Fibroblast of mammary gland (primary cell): ENCODE results near the gene MFAP2.

Source experiments
- DNase-seq: peaks from one replicate; pipeline ENCODE4 v3.0.0-alpha.2; 2010; ENCODE audit warnings: low read depth
- H3K4me3 ChIP-seq: 2 replicates; pipeline ENCODE4 v1.5.1; 2011; ENCODE audit warnings: low read depth, mild to moderate bottlenecking, low read length, moderate library complexity; ENCODE audit not compliant: control insufficient read depth
- TF ChIP-seq, protein P1 (sequence below): conservative IDR thresholded peaks from 2 replicates; pipeline ENCODE4 v1.5.1; 2011; ENCODE audit warnings: low read depth, low read length, inconsistent platforms; ENCODE audit not compliant: control insufficient read depth, insufficient read depth

MFAP2 gene

DNA sequence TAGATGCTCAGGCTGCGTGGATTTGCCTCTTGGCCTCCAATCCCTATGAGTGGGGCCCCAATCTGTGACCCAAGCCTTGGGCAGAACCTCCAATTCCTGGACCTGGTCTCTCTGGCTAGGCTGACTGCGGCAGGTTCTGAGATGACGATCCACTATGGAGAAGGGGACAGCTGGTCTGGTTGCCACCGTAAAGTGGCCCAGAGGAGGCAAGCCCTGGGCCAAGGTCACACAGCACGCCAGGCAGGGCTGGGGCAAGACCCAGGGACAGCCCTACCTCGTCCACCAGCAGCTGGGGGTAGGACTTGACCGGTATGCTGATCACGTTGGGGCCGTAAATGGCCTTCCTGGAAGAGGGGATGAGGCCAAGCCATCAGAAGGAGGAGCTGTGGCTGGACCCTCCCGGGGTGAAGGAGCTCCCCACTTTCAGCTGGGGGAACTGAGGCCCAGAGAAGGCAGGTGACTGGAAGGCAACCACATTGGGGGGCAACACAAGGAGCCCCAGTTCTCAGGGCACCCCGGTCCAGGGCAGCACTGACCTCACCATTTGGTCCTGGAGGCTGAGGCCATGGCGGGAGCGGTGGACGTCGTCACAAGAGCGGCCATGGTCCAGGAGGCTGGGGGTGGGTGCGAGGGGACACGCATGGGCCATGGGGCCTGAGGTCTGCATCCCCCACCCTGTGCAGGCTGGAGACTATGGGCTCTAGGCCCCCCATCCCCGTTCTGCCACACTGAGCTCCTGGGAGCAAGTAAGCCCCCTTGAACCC, 21.5 kb upstream of the MFAP2 start:
- DNase-seq: no peak
- no peak overlapping the region for H3K4me3 ChIP-seq
- TF ChIP-seq, protein P1, sequence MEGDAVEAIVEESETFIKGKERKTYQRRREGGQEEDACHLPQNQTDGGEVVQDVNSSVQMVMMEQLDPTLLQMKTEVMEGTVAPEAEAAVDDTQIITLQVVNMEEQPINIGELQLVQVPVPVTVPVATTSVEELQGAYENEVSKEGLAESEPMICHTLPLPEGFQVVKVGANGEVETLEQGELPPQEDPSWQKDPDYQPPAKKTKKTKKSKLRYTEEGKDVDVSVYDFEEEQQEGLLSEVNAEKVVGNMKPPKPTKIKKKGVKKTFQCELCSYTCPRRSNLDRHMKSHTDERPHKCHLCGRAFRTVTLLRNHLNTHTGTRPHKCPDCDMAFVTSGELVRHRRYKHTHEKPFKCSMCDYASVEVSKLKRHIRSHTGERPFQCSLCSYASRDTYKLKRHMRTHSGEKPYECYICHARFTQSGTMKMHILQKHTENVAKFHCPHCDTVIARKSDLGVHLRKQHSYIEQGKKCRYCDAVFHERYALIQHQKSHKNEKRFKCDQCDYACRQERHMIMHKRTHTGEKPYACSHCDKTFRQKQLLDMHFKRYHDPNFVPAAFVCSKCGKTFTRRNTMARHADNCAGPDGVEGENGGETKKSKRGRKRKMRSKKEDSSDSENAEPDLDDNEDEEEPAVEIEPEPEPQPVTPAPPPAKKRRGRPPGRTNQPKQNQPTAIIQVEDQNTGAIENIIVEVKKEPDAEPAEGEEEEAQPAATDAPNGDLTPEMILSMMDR: no peak

DNA sequence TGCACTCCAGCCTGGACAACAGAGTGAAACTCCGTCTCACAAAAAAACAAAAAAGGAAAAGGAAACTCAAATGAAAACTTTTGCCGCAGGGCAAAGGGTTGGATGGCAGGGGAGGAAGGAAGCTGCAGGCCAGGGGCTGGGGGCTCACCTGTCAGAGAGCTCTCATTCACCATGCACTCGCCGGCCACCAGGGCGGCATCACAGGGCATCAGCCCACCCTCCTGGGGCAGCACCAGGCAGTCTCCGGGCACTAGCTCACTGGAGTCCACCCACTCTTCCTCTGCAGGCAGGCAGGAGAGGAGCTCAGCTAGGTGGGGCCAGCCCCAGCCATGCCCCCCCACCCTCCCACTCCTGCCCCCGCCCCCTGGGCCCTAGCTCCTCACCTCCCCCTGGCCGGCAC, 19.4 kb upstream of the MFAP2 start:
- TF ChIP-seq, protein P1: no peak
- no peak overlapping the region for H3K4me3 ChIP-seq

DNA sequence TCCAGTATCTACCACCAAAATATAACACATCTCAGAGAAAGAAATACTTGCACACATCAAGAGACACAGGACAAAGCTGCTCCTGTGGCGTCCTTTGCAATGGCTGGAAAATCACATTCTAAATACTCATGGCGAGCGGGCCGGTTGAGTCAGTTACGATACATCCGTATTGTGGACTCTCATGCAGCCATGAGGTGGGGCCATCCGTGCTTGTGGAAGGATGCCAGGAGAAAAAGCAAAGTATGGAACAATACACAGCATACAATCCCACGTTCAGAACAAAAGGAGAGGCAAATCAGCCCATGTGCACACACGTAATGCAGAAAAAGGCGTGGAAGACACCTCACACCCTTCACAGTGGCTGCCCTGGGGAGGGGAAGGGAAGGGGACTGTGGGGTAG, 18.2 kb upstream of the MFAP2 start:
- TF ChIP-seq, protein P1: no peak
- no peak overlapping the region for H3K4me3 ChIP-seq
- DNase-seq: no peak

More for the DNA sequence above, 19.4 kb upstream of the MFAP2 start:
- no peak for DNase-seq

DNA sequence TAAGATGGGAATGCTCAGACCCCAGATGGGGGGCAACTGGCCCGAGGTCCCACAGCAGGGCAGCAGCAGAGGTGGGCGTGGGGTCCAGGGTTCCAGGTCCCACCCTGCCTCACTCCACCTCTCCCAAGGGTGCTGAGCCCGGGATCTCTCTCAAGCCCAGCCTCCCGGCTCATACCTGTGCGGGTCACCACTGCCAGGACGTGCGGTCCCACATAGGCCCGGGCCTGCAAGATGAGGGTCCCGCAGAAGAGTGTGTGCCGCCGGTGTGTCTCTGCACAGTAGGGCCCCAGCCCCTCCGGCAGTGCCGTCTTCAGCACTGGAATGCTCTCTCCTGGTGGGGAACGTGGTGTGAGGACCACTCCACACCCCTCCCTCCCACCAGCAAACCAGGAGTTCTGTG, 16.4 kb upstream of the MFAP2 start:
- TF ChIP-seq, protein P1: no peak
- DNase-seq: no peak
- H3K4me3 ChIP-seq: no peak overlapping the region

DNA sequence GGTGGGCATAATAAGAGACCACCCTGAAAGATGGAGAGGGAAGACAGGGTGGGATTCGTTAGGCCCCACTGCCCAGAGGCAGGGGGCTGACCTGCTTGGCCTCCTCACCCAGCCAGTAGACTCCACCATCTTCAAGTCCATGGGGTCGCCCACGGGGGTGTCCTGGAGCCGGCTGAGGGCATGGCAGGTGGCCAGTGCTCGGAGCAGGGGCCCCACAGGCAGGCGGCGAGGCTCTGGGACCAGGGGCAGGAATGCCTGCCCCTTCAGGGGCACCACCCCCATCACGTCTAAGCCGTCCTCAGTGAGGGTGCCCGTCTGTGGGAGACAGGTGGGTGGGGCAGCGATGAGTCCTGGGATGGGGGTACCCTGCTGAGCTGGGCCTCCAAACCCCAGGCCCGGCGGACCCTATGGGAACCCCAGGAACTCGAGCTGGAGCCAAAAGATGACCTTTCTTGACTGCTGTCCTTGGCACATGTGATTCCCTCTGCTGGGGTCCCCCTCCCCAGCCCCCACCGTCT, 13.2 kb upstream of the MFAP2 start:
- TF ChIP-seq, protein P1: no peak
- no peak overlapping the region for H3K4me3 ChIP-seq
- DNase-seq: no peak

DNA sequence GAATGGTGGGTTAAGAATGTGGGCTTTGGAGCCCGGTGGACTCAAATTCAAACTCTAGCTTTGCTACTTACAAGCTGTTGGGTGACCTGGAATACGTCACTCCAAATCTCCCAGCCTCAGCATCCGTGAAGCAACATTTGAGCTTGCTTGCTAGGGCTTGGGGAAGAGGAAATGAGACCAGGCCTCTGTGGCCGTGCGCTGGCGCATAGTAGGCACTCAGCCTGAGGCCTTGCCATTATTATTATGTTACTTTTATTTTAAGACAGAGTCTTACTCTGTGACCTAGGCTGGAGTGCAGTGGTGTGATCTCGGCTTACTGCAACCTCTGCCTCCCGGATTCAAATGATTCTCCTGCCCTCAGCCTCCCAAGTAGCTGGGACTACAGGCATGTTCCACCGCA, 12.3 kb upstream of the MFAP2 start:
- TF ChIP-seq, protein P1: no peak

More for the DNA sequence above, 12.3 kb upstream of the MFAP2 start:
- H3K4me3 ChIP-seq: no peak overlapping the region
- no peak for DNase-seq
